ENCODE measurements around the gene FBRSL1. TPM values are rescaled to one million over a fixed set of nuclear protein-coding genes. Genes with fewer than 3 reads are reported as not detected.

Gene FBRSL1
- total RNA-seq, 1 donor from 2014 or later, result 58.7 TPM

DNA sequence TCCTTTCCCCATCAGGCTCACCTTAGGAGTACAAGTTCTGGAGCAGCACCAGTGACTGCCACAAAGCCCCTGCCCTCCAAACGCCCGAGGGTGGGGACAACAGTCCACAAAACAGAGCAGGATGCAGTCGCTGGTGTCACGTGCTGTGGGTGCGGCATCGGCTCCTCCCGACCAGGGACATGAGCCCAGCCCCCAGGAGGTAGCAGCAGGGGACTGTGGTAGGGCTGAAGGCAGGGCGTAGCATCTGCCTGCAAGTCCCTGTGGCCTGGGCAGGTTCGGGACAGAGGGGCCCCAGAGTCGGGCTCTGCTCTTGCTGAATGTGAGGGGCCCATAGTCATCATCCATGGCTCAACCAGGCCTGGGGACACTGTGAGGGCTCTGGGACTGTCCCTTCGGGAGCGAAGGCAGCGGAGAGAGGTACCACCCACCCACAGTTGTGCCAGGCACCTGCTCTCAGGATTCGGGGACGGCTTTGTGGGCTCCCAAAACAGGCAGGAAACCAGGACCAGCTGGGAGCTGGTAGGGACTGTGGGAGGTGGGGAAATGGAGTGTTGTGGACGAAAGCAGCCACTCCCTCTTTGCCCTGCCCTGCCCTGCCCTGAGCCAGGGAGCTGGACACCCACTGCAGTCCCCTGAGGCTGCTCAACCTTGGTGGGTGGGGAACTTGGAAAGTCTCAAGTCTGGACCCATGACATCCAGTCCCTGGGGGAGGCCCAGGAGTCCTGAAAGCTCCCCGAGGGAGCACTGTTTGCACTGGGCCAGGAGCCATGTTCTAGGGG is 30.7 kb downstream of the FBRSL1 start:
- intact Hi-C loops (cut with micrococcal nuclease), result no loop called here
- Mint-ChIP-seq H3K36me3 (ENCODE audit: low read depth) (peaks cover 27% of the 10 kb centered on the region), H3K9me3 (peaks cover 8% of the 10 kb centered on the region), H3K4me3 (no peak overlapping the region), H3K27me3 (no peaks in the 10 kb centered on the region), H3K27ac (no peak overlapping the region), H3K4me1 (peaks cover 8% of the 10 kb centered on the region)
- ATAC-seq (ENCODE audit: low read depth), result no peak
- TF ChIP-seq, protein P1, sequence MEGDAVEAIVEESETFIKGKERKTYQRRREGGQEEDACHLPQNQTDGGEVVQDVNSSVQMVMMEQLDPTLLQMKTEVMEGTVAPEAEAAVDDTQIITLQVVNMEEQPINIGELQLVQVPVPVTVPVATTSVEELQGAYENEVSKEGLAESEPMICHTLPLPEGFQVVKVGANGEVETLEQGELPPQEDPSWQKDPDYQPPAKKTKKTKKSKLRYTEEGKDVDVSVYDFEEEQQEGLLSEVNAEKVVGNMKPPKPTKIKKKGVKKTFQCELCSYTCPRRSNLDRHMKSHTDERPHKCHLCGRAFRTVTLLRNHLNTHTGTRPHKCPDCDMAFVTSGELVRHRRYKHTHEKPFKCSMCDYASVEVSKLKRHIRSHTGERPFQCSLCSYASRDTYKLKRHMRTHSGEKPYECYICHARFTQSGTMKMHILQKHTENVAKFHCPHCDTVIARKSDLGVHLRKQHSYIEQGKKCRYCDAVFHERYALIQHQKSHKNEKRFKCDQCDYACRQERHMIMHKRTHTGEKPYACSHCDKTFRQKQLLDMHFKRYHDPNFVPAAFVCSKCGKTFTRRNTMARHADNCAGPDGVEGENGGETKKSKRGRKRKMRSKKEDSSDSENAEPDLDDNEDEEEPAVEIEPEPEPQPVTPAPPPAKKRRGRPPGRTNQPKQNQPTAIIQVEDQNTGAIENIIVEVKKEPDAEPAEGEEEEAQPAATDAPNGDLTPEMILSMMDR (IDR thresholded peaks at IDR 0.05), result no peak
- POLR2A ChIA-PET, result no interaction called here
- CTCF ChIA-PET, result interaction anchor here (0.6 to 2.6 kb wide), 2 partner anchors 101 to 105 kb away, joined by 3 to 11 read pairs; no protein-coding TSS in a partner anchor
- DNase-seq, result no peak

DNA sequence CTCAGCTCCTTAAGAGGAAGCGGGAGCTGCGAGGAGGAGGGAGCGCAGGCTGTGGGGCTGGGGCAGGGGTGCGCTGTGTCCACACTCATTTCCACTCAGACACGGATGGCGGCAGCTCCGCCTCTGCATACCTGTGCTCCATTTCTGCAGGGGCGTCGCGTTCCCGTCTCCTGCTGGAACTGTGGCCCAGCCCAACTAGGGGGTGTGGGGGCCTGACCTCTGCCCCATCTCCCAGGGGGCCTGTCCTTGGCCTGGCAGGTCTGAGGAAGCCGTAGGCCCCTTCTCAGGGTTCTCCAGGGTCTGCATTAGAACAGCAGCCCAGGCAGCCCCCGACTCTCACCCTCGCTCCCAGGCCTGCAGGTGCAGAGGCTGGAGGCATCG is 31.2 kb downstream of the FBRSL1 start:
- Mint-ChIP-seq H3K27me3 (no peaks in the 10 kb centered on the region), H3K4me3 (no peak overlapping the region), H3K36me3 (ENCODE audit: low read depth) (peaks cover 25% of the 10 kb centered on the region), H3K9me3 (peaks cover 6% of the 10 kb centered on the region), H3K27ac (no peak overlapping the region), H3K4me1 (peaks cover 8% of the 10 kb centered on the region)
- ATAC-seq (ENCODE audit: low read depth) (no peak), DNase-seq (no peak)
- TF ChIP-seq, protein P1 (IDR thresholded peaks at IDR 0.05), result no peak
- ChIA-PET POLR2A (no interaction called here), CTCF (interaction anchor here (2.6 kb wide), 1 partner anchor 106 kb away, joined by 11 read pairs; no protein-coding TSS in a partner anchor)
- intact Hi-C loops (cut with micrococcal nuclease), result no loop called here

GRCh38 chr12:132521712-132522292 is 31.9 kb downstream of the FBRSL1 start:
- TF ChIP-seq, protein P1 (IDR thresholded peaks at IDR 0.05), result no peak
- Mint-ChIP-seq H3K27ac (no peak overlapping the region), H3K36me3 (ENCODE audit: low read depth) (peaks cover 20% of the 10 kb centered on the region), H3K4me1 (peaks cover 8% of the 10 kb centered on the region), H3K4me3 (no peak overlapping the region), H3K9me3 (peaks cover 6% of the 10 kb centered on the region), H3K27me3 (no peaks in the 10 kb centered on the region)
- ATAC-seq (ENCODE audit: low read depth) (no peak), DNase-seq (no peak)
- ChIA-PET CTCF (interaction anchor here (1.9 to 3.2 kb wide), 2 partner anchors 93 to 106 kb away, joined by 8 to 105 read pairs; no protein-coding TSS in a partner anchor), POLR2A (no interaction called here)
- intact Hi-C loops (cut with micrococcal nuclease), result no loop called here

GRCh38 chr12:132522592-132523380 is 32.8 kb downstream of the FBRSL1 start:
- ChIA-PET CTCF (interaction anchor here (1.7 to 3.2 kb wide), 3 partner anchors 38 to 107 kb away, joined by 7 to 105 read pairs (median 8); no protein-coding TSS in a partner anchor), POLR2A (no interaction called here)
- ATAC-seq (ENCODE audit: low read depth), result no peak
- intact Hi-C loops (cut with micrococcal nuclease), result loop anchor here (1.0 kb wide), 1 partner anchor 107 kb away; no protein-coding TSS in a partner anchor
- H3K27ac Mint-ChIP-seq, result no peak overlapping the region
- H3K9me3 Mint-ChIP-seq, result peaks cover 6% of the 10 kb centered on the region
- peaks cover 15% of the 10 kb centered on the region for H3K36me3 Mint-ChIP-seq (ENCODE audit: low read depth)
- TF ChIP-seq, protein P1 (IDR thresholded peaks at IDR 0.05), result no peak
- H3K4me1 Mint-ChIP-seq, result peaks cover 8% of the 10 kb centered on the region
- DNase-seq, result no peak
- H3K4me3 Mint-ChIP-seq, result no peak overlapping the region
- no peaks in the 10 kb centered on the region for H3K27me3 Mint-ChIP-seq
